Esophagus muscularis mucosa (tissue), 4 donors: Measurements from ENCODE around the gene KLK7. TPM values are rescaled to one million over a fixed set of nuclear protein-coding genes. Genes with fewer than 3 reads are reported as not detected.

ENCODE experiments used
- DNase-seq: peaks from one replicate; pipeline ENCODE4 v3.0.0-alpha.2; 2017; ENCODE audit errors: extremely low spot score
- H3K27ac ChIP-seq, 4 donors: fragments of 200-600 bp; sonication (generic); replicated peaks in 1 of 4; 1 replicate in 3 of 4; 2 replicates in 1 of 4; pipeline ENCODE4 v1.5.1; 2016 to 2019; ENCODE audit warnings: mild to moderate bottlenecking in 1 of 4
- H3K27me3 ChIP-seq, 4 donors: fragments of 200-600 bp; sonication (generic); one replicate each; pipeline versions ENCODE4 v1.5.1 to v1.6.0; 2016 to 2019
- H3K36me3 ChIP-seq, 4 donors: fragments of 200-600 bp; sonication (generic); one replicate each; pipeline ENCODE4 v1.5.1; 2016 to 2019
- H3K4me1 ChIP-seq, 4 donors: fragments of 200-600 bp; sonication (generic); one replicate each; pipeline ENCODE4 v1.5.1; 2016 to 2019
- H3K4me3 ChIP-seq, 4 donors: fragments of 200-600 bp; sonication (generic); 1 replicate in 2 of 4; 2 replicates in 2 of 4; pipeline ENCODE4 v1.5.1; 2016 to 2019; ENCODE audit warnings: mild to moderate bottlenecking in 4 of 4, moderate library complexity in 1 of 4
- H3K9me3 ChIP-seq, 4 donors: fragments of 200-600 bp; sonication (generic); 1 replicate in 3 of 4; 2 replicates in 1 of 4; pipeline ENCODE4 v1.5.1; 2016 to 2019
- EP300 ChIP-seq: sonication (generic); formaldehyde crosslinking; IDR thresholded peaks from one replicate; pipeline ENCODE4 v1.6.1; 2017; ENCODE audit warnings: antibody characterized with exemption
- POLR2A ChIP-seq: fragments of 450-650 bp; IDR thresholded peaks from one replicate; pipeline ENCODE4 v1.6.1; 2017; ENCODE audit warnings: antibody characterized with exemption, moderate library complexity, mild to moderate bottlenecking, low read depth
- POLR2AphosphoS5 ChIP-seq, 2 donors: sonication (generic); formaldehyde crosslinking; IDR thresholded peaks; one replicate each; pipeline ENCODE4 v1.6.1; 2017; ENCODE audit warnings: antibody characterized with exemption in 2 of 2
- WGBS: methylation state at CpG from one replicate; pipeline ENCODE4 v1.1.5; 2018; 5-methylcytosine and 5-hydroxymethylcytosine counted together
- intact Hi-C: fragments of 100-400 bp; cut with DNase I; formaldehyde crosslinking; loops from one replicate; pipeline ENCODE4 v1.15.1; 2023
- total RNA-seq, 4 donors: library from RNA; depleted of rRNA; stranded (reverse); fragments of >200 nt; gene quantifications; one replicate each; pipeline versions ENCODE4 v1.1.0 to v1.2.1, GENCODE V29; 2016
- TF ChIP-seq, protein P1 (sequence below), 3 experiments: fragments of 200-600 bp in 2 of 3; fragments of 450-650 bp in 1 of 3; sonication (generic) in 2 of 3; IDR thresholded peaks; one replicate each; pipeline ENCODE4 v1.5.1; 2017 to 2019; ENCODE audit warnings: antibody characterized with exemption in 3 of 3, mild to moderate bottlenecking in 2 of 3, moderate library complexity in 1 of 3

The KLK7 gene
- total RNA-seq: under 1 TPM in 2 of 4 donors, not detected in 2; 0.32 to 0.33 TPM

DNA sequence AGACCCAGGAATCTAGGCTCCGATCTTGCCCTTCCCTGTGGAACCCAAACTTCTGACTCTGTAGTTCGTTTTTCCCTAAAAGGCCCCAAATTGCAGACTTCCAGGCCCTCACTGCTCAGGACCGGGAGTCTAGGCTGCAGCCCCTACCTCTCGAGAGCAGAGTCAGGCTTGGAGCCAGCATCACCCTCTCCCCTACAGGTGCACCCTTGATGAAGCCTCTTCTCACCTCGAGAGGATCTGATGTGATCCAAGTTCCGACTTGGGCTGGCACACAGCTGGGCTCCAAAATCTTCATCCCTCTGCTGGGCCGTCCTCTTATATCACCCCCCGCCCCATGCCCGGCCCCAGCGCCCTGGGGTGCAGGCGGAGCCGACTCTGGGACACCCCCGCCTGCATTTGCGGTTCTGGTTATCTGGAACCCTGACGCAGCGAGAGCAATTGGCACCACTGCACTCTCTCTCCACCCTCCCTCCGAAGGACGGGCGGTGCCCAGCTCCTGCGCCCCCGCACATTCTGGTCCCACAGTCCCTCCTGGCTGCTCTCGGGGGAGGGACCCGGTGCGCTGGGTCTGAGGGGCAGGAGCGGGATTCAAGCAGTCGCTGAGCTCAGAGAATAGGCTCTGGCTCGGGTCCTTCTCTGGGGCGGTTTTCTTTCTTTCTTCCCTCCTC lies at the start of gene KLK7:
Gene KLK7, minus strand, starts transcription at position 293 of the 668 bp plus-strand sequence. CDS start 1,518 bp downstream, outside the sequence.
- no peak within 1 kb of the TSS for H3K27ac ChIP-seq
- no peaks in the 10 kb centered on the region for H3K9me3 ChIP-seq
- H3K4me1 ChIP-seq: no peaks in the 10 kb centered on the region
- DNase-seq: no peak
- TF ChIP-seq, protein P1, sequence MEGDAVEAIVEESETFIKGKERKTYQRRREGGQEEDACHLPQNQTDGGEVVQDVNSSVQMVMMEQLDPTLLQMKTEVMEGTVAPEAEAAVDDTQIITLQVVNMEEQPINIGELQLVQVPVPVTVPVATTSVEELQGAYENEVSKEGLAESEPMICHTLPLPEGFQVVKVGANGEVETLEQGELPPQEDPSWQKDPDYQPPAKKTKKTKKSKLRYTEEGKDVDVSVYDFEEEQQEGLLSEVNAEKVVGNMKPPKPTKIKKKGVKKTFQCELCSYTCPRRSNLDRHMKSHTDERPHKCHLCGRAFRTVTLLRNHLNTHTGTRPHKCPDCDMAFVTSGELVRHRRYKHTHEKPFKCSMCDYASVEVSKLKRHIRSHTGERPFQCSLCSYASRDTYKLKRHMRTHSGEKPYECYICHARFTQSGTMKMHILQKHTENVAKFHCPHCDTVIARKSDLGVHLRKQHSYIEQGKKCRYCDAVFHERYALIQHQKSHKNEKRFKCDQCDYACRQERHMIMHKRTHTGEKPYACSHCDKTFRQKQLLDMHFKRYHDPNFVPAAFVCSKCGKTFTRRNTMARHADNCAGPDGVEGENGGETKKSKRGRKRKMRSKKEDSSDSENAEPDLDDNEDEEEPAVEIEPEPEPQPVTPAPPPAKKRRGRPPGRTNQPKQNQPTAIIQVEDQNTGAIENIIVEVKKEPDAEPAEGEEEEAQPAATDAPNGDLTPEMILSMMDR (IDR thresholded peaks at IDR 0.05): no peak
- TF ChIP-seq POLR2A (no peak), POLR2AphosphoS5 (IDR thresholded peaks at IDR 0.05) (no peak), EP300 (no peak)
- intact Hi-C loops: no loop called here
- 13% methylated on average over 26 of the region's 28 CpGs for WGBS
- peaks cover 0 to 68% (median 0%) of the 10 kb centered on the region in 4 donors for H3K27me3 ChIP-seq
- H3K4me3 ChIP-seq: no peak within 1 kb of the TSS
- no peaks in the 10 kb centered on the region for H3K36me3 ChIP-seq

DNA sequence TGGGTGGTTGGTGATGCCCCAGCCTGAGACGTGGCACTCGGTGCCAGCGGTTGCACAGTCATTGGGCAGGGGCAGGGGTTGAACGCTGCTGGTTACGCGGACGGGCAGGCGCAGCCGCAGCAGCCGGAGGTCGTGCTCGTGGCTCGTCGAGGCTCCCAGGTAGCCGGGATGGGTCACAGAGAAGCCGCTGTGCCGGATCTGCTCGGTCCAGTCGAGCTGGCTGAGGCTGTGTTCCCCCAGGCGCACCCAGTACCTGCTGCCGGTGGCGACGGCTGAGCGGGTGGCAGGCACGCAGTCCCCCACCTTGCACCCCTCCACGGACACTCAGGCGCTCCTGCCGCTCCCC lies 48.1 kb upstream of the KLK7 start:
- no peaks in the 10 kb centered on the region for H3K9me3 ChIP-seq
- peaks cover 0 to 67% (median 0%) of the 10 kb centered on the region in 4 donors for H3K27me3 ChIP-seq
- intact Hi-C loops: no loop called here
- no peaks in the 10 kb centered on the region for H3K36me3 ChIP-seq
- no peaks in the 10 kb centered on the region for H3K4me1 ChIP-seq
- H3K4me3 ChIP-seq: no peak overlapping the region
- DNase-seq: no peak
- no peak overlapping the region for H3K27ac ChIP-seq
- no peak for TF ChIP-seq POLR2AphosphoS5 (IDR thresholded peaks at IDR 0.05)
- no peak for TF ChIP-seq EP300
- no peak for TF ChIP-seq POLR2A
- TF ChIP-seq, protein P1 (IDR thresholded peaks at IDR 0.05): no peak
- WGBS: 78% methylated on average over 14 of the region's 28 CpGs

DNA sequence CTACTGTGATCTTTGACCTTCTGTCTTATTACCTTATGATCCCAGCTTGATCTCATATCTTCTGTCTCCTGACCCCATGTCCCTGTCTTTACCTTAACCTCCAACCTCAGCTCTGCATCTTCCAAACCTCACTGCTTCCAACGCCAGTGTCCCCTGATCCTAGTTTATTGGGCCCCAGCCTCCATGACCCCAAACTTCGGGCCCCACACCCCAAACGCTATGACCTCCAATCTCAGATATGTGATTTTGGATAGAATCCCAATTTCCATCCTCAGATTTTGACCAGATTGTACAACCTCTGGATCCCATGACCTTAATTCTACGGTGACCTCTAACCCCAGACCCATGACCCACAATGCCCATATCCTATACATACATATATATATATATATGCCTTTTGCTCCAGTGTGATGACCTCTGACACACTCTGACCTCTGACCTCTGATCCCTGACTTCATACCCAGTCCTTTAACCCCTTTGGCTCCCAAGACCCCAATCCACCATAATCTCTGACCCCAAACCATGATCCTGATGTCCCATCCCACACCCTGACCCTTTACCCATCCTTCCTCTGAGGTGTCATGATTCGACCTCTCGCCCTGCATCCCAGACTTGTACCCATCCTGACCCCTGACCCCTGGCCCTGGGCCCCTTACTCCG lies 47.6 kb upstream of the KLK7 start:
- H3K27me3 ChIP-seq: peaks cover 0 to 72% (median 0%) of the 10 kb centered on the region in 4 donors
- H3K4me1 ChIP-seq: no peaks in the 10 kb centered on the region
- no peak for DNase-seq
- H3K36me3 ChIP-seq: no peaks in the 10 kb centered on the region
- TF ChIP-seq, protein P1 (IDR thresholded peaks at IDR 0.05): no peak
- TF ChIP-seq POLR2AphosphoS5 (IDR thresholded peaks at IDR 0.05) (no peak), EP300 (no peak), POLR2A (no peak)
- no peak overlapping the region for H3K27ac ChIP-seq
- no peak overlapping the region for H3K4me3 ChIP-seq
- 84% methylated on average over 4 of the region's 7 CpGs for WGBS
- H3K9me3 ChIP-seq: no peaks in the 10 kb centered on the region
- intact Hi-C loops: no loop called here

DNA sequence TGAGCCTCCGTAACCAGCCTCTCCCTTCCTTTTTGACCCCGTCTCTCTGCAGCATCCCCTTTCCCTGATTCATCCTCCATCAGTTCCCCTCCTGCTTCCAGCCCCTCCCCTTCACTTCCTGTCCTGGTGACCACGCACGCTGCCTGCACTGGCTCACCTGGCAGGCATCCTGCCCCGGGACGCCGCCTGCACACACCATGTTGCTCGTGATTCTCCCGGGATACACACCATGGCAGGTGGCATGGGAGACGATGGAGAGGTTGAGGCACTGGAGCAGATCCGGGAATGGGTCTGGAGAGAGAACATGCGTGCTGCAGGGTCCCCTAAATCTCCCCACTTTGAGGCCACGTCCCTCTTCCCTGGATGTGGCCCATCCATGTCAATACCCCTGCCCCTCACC lies 46.9 kb upstream of the KLK7 start:
- intact Hi-C loops: no loop called here
- no peak for DNase-seq
- Histone ChIP-seq H3K9me3 (no peaks in the 10 kb centered on the region), H3K36me3 (no peaks in the 10 kb centered on the region), H3K27ac (no peak overlapping the region), H3K4me1 (no peaks in the 10 kb centered on the region), H3K27me3 (peaks cover 0 to 77% (median 4%) of the 10 kb centered on the region in 4 donors), H3K4me3 (no peak overlapping the region)
- TF ChIP-seq POLR2A (no peak), POLR2AphosphoS5 (IDR thresholded peaks at IDR 0.05) (no peak), EP300 (no peak)
- TF ChIP-seq, protein P1 (IDR thresholded peaks at IDR 0.05): no peak
- 84% methylated on average over 13 of the region's 13 CpGs for WGBS
